ENCODE measurements around the gene DMD. TPM values are rescaled to one million over a fixed set of nuclear protein-coding genes. Genes with fewer than 3 reads are reported as not detected.
A peak's percentile ranks its signal among the peaks of the same experiment; 100 is the strongest.

The DMD gene
- total RNA-seq, 1 donor from 2014 or later: 22.2 TPM

GRCh38 chrX:31269914-31270313 lies 1941.4 kb downstream of the DMD start:
- H3K36me3 Mint-ChIP-seq (ENCODE audit: low read depth, unreplicated experiment): no peaks in the 10 kb centered on the region
- no peak overlapping the region for H3K27ac ChIP-seq (ENCODE audit: low read depth, low read length)
- no peak for FAIRE-seq

GRCh38 chrX:31268359-31268758 lies 1943.0 kb downstream of the DMD start:
- Mint-ChIP-seq H3K4me1 (ENCODE audit: low read depth, unreplicated experiment) (peaks cover 15% of the 10 kb centered on the region), H3K9me3 (ENCODE audit: unreplicated experiment) (peaks cover 3% of the 10 kb centered on the region), H3K4me3 (ENCODE audit: unreplicated experiment) (no peak overlapping the region), H3K36me3 (ENCODE audit: low read depth, unreplicated experiment) (no peaks in the 10 kb centered on the region), H3K27ac (ENCODE audit: unreplicated experiment) (no peak overlapping the region), H3K27me3 (ENCODE audit: low read depth, unreplicated experiment) (no peaks in the 10 kb centered on the region)
- DNase-seq (ENCODE audit: low read depth) (no peak), FAIRE-seq (no peak)
- Histone ChIP-seq H3K4me3 (ENCODE audit: insufficient read depth, low read depth, low read length) (no peak overlapping the region), H3K4me1 (ENCODE audit: insufficient read depth, low read length) (no peaks in the 10 kb centered on the region), H4K20me1 (ENCODE audit: insufficient read depth, low read length) (no peaks in the 10 kb centered on the region), H3K4me2 (ENCODE audit: low read length) (no peak overlapping the region), H3K27me3 (ENCODE audit: insufficient read depth, low read length) (no peaks in the 10 kb centered on the region), H3K9ac (ENCODE audit: low read length) (no peak overlapping the region), H3K79me2 (ENCODE audit: insufficient read depth, low read length) (peaks cover 7% of the 10 kb centered on the region), H3K9me3 (ENCODE audit: insufficient read depth, low read depth, low read length) (no peaks in the 10 kb centered on the region), H3K36me3 (ENCODE audit: insufficient read depth, low read length) (no peaks in the 10 kb centered on the region), H2AFZ (ENCODE audit: low read depth, low read length) (no peak overlapping the region), H3K27ac (ENCODE audit: low read depth, low read length) (no peak overlapping the region)
- no peak for TF ChIP-seq CTCF (IDR thresholded peaks at IDR 0.05; ENCODE audit: insufficient read depth, low read depth, low read length)

More at GRCh38 chrX:31269914-31270313, 1941.4 kb downstream of the DMD start:
- no peaks in the 10 kb centered on the region for H3K27me3 Mint-ChIP-seq (ENCODE audit: low read depth, unreplicated experiment)
- Histone ChIP-seq H3K4me2 (ENCODE audit: low read length) (no peak overlapping the region), H4K20me1 (ENCODE audit: insufficient read depth, low read length) (no peaks in the 10 kb centered on the region), H2AFZ (ENCODE audit: low read depth, low read length) (no peak overlapping the region), H3K79me2 (ENCODE audit: insufficient read depth, low read length) (peaks cover 3% of the 10 kb centered on the region), H3K27me3 (ENCODE audit: insufficient read depth, low read length) (no peaks in the 10 kb centered on the region), H3K4me1 (ENCODE audit: insufficient read depth, low read length) (no peaks in the 10 kb centered on the region), H3K36me3 (ENCODE audit: insufficient read depth, low read length) (no peaks in the 10 kb centered on the region), H3K9ac (ENCODE audit: low read length) (no peak overlapping the region), H3K4me3 (ENCODE audit: insufficient read depth, low read depth, low read length) (no peak overlapping the region), H3K9me3 (ENCODE audit: insufficient read depth, low read depth, low read length) (no peaks in the 10 kb centered on the region)
- H3K9me3 Mint-ChIP-seq (ENCODE audit: unreplicated experiment): peaks cover 3% of the 10 kb centered on the region
- H3K4me1 Mint-ChIP-seq (ENCODE audit: low read depth, unreplicated experiment): peaks cover 16% of the 10 kb centered on the region
- no peak for DNase-seq (ENCODE audit: low read depth)
- no peak overlapping the region for H3K27ac Mint-ChIP-seq (ENCODE audit: unreplicated experiment)
- TF ChIP-seq CTCF (IDR thresholded peaks at IDR 0.05; ENCODE audit: insufficient read depth, low read depth, low read length): no peak
- TF ChIP-seq EZH2 (IDR thresholded peaks at IDR 0.05; ENCODE audit: insufficient read depth, low read length): no peak
- no peak overlapping the region for H3K4me3 Mint-ChIP-seq (ENCODE audit: unreplicated experiment)

GRCh38 chrX:31266203-31267076 lies 1944.9 kb downstream of the DMD start:
- TF ChIP-seq EZH2 (IDR thresholded peaks at IDR 0.05; ENCODE audit: insufficient read depth, low read length): no peak
- TF ChIP-seq CTCF (IDR thresholded peaks at IDR 0.05; ENCODE audit: insufficient read depth, low read depth, low read length): no peak
- H3K79me2 ChIP-seq (ENCODE audit: insufficient read depth, low read length): peaks cover 10% of the 10 kb centered on the region
- H4K20me1 ChIP-seq (ENCODE audit: insufficient read depth, low read length): no peaks in the 10 kb centered on the region
- no peaks in the 10 kb centered on the region for H3K36me3 ChIP-seq (ENCODE audit: insufficient read depth, low read length)
- FAIRE-seq: no peak
- peak overlapping the region; percentile 77 for H3K9ac ChIP-seq (ENCODE audit: low read length)
- peak overlapping the region; percentile 83 for H3K4me2 ChIP-seq (ENCODE audit: low read length)
- no peaks in the 10 kb centered on the region for H3K9me3 ChIP-seq (ENCODE audit: insufficient read depth, low read depth, low read length)
- H3K9me3 Mint-ChIP-seq (ENCODE audit: unreplicated experiment): peaks cover 3% of the 10 kb centered on the region
- peak overlapping the region; percentile 67 for H3K4me3 ChIP-seq (ENCODE audit: insufficient read depth, low read depth, low read length)
- no peak overlapping the region for H3K27ac Mint-ChIP-seq (ENCODE audit: unreplicated experiment)
- peak overlapping the region; percentile 75 for H2AFZ ChIP-seq (ENCODE audit: low read depth, low read length)
- no peaks in the 10 kb centered on the region for H3K36me3 Mint-ChIP-seq (ENCODE audit: low read depth, unreplicated experiment)
- H3K27ac ChIP-seq (ENCODE audit: low read depth, low read length): peak overlapping the region; percentile 50
- peaks cover 4% of the 10 kb centered on the region for H3K4me1 Mint-ChIP-seq (ENCODE audit: low read depth, unreplicated experiment)
- no peaks in the 10 kb centered on the region for H3K27me3 ChIP-seq (ENCODE audit: insufficient read depth, low read length)
- peak overlapping the region; percentile 89 for H3K4me3 Mint-ChIP-seq (ENCODE audit: unreplicated experiment)
- no peaks in the 10 kb centered on the region for H3K27me3 Mint-ChIP-seq (ENCODE audit: low read depth, unreplicated experiment)
- H3K4me1 ChIP-seq (ENCODE audit: insufficient read depth, low read length): no peaks in the 10 kb centered on the region
- no peak for DNase-seq (ENCODE audit: low read depth)

All from astrocyte (in vitro differentiated cells and primary cell).